NCI-H82 (cell line): ENCODE results near the gene DPYSL3.
A peak's percentile ranks its signal among the peaks of the same experiment; 100 is the strongest.

ENCODE experiments used
- DNase-seq: peaks from one replicate; lab custom pipeline; 2025; lab: John Stamatoyannopoulos, UW

DPYSL3 gene

GRCh38 chr5:147512659-147513379 lies 3.0 kb upstream of the DPYSL3 start:
- no peak for DNase-seq

- no peak for DNase-seq
Observed at GRCh38 chr5:147510885-147511284, 1.0 kb upstream of the DPYSL3 start.

GRCh38 chr5:147509041-147509709 lies 693 bp downstream of the DPYSL3 start:
- DNase-seq: peak; percentile 59

GRCh38 chr5:147508711-147509040 lies 1.2 kb downstream of the DPYSL3 start:
- DNase-seq: no peak

GRCh38 chr5:147507480-147508126 lies 2.3 kb downstream of the DPYSL3 start:
- peak; percentile 21 for DNase-seq

- DNase-seq: no peak
Observed at GRCh38 chr5:147504535-147504934, 5.3 kb downstream of the DPYSL3 start.

GRCh38 chr5:147504011-147504410 lies 5.9 kb downstream of the DPYSL3 start:
- DNase-seq: peak; percentile 47

GRCh38 chr5:147490989-147491388 lies 18.9 kb downstream of the DPYSL3 start:
- no peak for DNase-seq

GRCh38 chr5:147487031-147487750 lies 22.7 kb downstream of the DPYSL3 start:
- DNase-seq: no peak

- no peak for DNase-seq
Observed at GRCh38 chr5:147485814-147486213, 24.1 kb downstream of the DPYSL3 start.

- DNase-seq: peak; percentile 39
Observed at GRCh38 chr5:147485046-147485445, 24.8 kb downstream of the DPYSL3 start.

GRCh38 chr5:147484708-147485020 lies 25.2 kb downstream of the DPYSL3 start:
- DNase-seq: peak; percentile 34

GRCh38 chr5:147483961-147484707 lies 25.7 kb downstream of the DPYSL3 start:
- peak; percentile 96 for DNase-seq

- DNase-seq: peak; percentile 55
Observed at GRCh38 chr5:147483188-147483790, 26.6 kb downstream of the DPYSL3 start.

GRCh38 chr5:147482706-147483180 lies 27.1 kb downstream of the DPYSL3 start:
- DNase-seq: peak; percentile 71

GRCh38 chr5:147481874-147482705 lies 27.8 kb downstream of the DPYSL3 start:
- no peak for DNase-seq

GRCh38 chr5:147481376-147481775 lies 28.5 kb downstream of the DPYSL3 start:
- DNase-seq: peak; percentile 25

GRCh38 chr5:147479949-147480348 lies 29.9 kb downstream of the DPYSL3 start:
- DNase-seq: peak; percentile 66

- peak; percentile 96 for DNase-seq
Observed at GRCh38 chr5:147479444-147479843, 30.4 kb downstream of the DPYSL3 start.

GRCh38 chr5:147474140-147474539 lies 35.7 kb downstream of the DPYSL3 start:
- no peak for DNase-seq
